HCT116 (cell line): ENCODE results near the gene GNAS.

ENCODE experiments used
- CEBPB ChIP-seq: IDR thresholded peaks from 2 replicates; pipeline ENCODE4 v1.6.1; 2012; ENCODE audit warnings: low read depth
- CTCF ChIP-seq, 3 experiments: fragments of 200-600 bp in 1 of 3; sonication (generic) in 1 of 3; IDR thresholded peaks in 2 of 3; conservative IDR thresholded peaks in 1 of 3; 2 replicates each; pipeline ENCODE4 v1.5.1; 2012 to 2017; ENCODE audit warnings: low read depth in 2 of 3, low read length in 2 of 3, antibody characterized with exemption in 1 of 3, borderline replicate concordance in 1 of 3, control low read depth in 1 of 3, mild to moderate bottlenecking in 1 of 3, mixed read lengths in 1 of 3, mixed run types in 1 of 3, moderate library complexity in 1 of 3; ENCODE audit not compliant: insufficient read depth in 1 of 3
- EZH2 ChIP-seq: fragments of 200-600 bp; sonication (generic); IDR thresholded peaks from 2 replicates; pipeline ENCODE4 v1.6.1; 2017; ENCODE audit warnings: antibody characterized with exemption, mixed run types
- EZH2phosphoT487 ChIP-seq: fragments of 200-600 bp; IDR thresholded peaks from 2 replicates; pipeline ENCODE4 v1.6.1; 2018; ENCODE audit warnings: antibody characterized with exemption, borderline replicate concordance
- MAX ChIP-seq: IDR thresholded peaks from 2 replicates; pipeline ENCODE4 v1.6.1; 2012
- POLR2A ChIP-seq: IDR thresholded peaks from 2 replicates; pipeline ENCODE4 v1.7.0; 2011; ENCODE audit warnings: borderline replicate concordance; ENCODE audit not compliant: insufficient read depth, insufficient read length; ENCODE audit errors: extremely low read depth
- POLR2AphosphoS5 ChIP-seq: IDR thresholded peaks from 2 replicates; pipeline ENCODE4 v1.6.1; 2011; ENCODE audit warnings: mild to moderate bottlenecking, low read depth, low read length, moderate library complexity
- RAD21 ChIP-seq: IDR thresholded peaks from 2 replicates; pipeline ENCODE4 v1.6.1; 2012; ENCODE audit warnings: low read depth, mild to moderate bottlenecking
- REST ChIP-seq: IDR thresholded peaks from 2 replicates; pipeline ENCODE4 v1.6.1; 2012; ENCODE audit warnings: low read depth
- TCF7L2 ChIP-seq: IDR thresholded peaks from 2 replicates; pipeline ENCODE4 v1.7.0; 2011; ENCODE audit warnings: borderline replicate concordance, inconsistent platforms; ENCODE audit not compliant: insufficient read depth, insufficient read length; ENCODE audit errors: extremely low read depth
- YY1 ChIP-seq: IDR thresholded peaks from 2 replicates; pipeline ENCODE4 v1.6.1; 2011; ENCODE audit warnings: low read length, low read depth, moderate library complexity, mild to moderate bottlenecking; ENCODE audit not compliant: insufficient replicate concordance; ENCODE audit errors: extremely low read depth
- ZNF274 ChIP-seq: fragments of 200-500 bp; sonication (Bioruptor generic); IDR thresholded peaks from 2 replicates; pipeline ENCODE4 v1.6.1; 2014; ENCODE audit warnings: mild to moderate bottlenecking, low read depth, low read length, inconsistent platforms

- no peak for TF ChIP-seq REST
- no peak for TF ChIP-seq EZH2phosphoT487
- TF ChIP-seq TCF7L2, result no peak
- no peak for TF ChIP-seq MAX
- no peak for TF ChIP-seq RAD21
- TF ChIP-seq POLR2A, result no peak
- TF ChIP-seq CTCF (IDR thresholded peaks at IDR 0.05 in 2 of 3, conservative IDR thresholded peaks at IDR 0.05 in 1 of 3; ENCODE audit: borderline replicate concordance in 1 of 3, insufficient read depth in 1 of 3, low read depth in 2 of 3, low read length in 2 of 3), result no peak
- TF ChIP-seq YY1, result no peak
- no peak for TF ChIP-seq POLR2AphosphoS5
- no peak for TF ChIP-seq EZH2
- TF ChIP-seq CEBPB, result no peak
- TF ChIP-seq ZNF274, result no peak
Observed at GRCh38 chr20:58889334-58889760, 36.8 kb downstream of the GNAS start.
